GM12874 (cell line): ENCODE results near the gene CYP2E1.

Source experiments
- CTCF ChIP-seq: IDR thresholded peaks from 2 replicates; pipeline ENCODE4 v1.5.1; 2011; ENCODE audit warnings: low read depth, mild to moderate bottlenecking, control low read depth, low read length, moderate library complexity; ENCODE audit not compliant: insufficient read depth

The CYP2E1 gene

GRCh38 chr10:133526957-133527588 lies at the start of gene CYP2E1:
Gene CYP2E1, plus strand, starts transcription at chr10:133527363. Its CDS starts 33 bp downstream, at chr10:133527396.
- no peak for TF ChIP-seq CTCF

- TF ChIP-seq CTCF, result no peak
Observed at GRCh38 chr10:133481086-133481643, 46.0 kb upstream of the CYP2E1 start.

GRCh38 chr10:133481657-133482056 lies 45.5 kb upstream of the CYP2E1 start:
- no peak for TF ChIP-seq CTCF

- no peak for TF ChIP-seq CTCF
Observed at GRCh38 chr10:133484818-133485217, 42.3 kb upstream of the CYP2E1 start.

- TF ChIP-seq CTCF, result no peak
Observed at GRCh38 chr10:133487085-133487484, 40.1 kb upstream of the CYP2E1 start.

- no peak for TF ChIP-seq CTCF
Observed at GRCh38 chr10:133488354-133488753, 38.8 kb upstream of the CYP2E1 start.

- TF ChIP-seq CTCF, result no peak
Observed at GRCh38 chr10:133489816-133490588, 37.2 kb upstream of the CYP2E1 start.
